Fibroblast of villous mesenchyme (primary cell): ENCODE data around the gene KDM7A. TPM values are rescaled to one million over a fixed set of nuclear protein-coding genes. Genes with fewer than 3 reads are reported as not detected.
"Not testable (repeated sequence)": the region's sequence is repeated elsewhere in the genome, so short reads cannot be mapped to it uniquely, and the experiment has no call there.

ENCODE experiments used
- DNase-seq: peaks from one replicate; pipeline ENCODE4 v3.0.0-alpha.2; 2010; ENCODE audit warnings: low read depth
- H3K4me3 ChIP-seq: 2 replicates; pipeline ENCODE4 v1.5.1; 2011; ENCODE audit warnings: low read depth, mild to moderate bottlenecking, low read length
- total RNA-seq: library from RNA; depleted of rRNA; stranded (reverse); fragments of >200 nt; gene quantifications from 2 replicates; pipeline ENCODE4 v1.2.3, GENCODE V29; 2012
- TF ChIP-seq, protein P1 (sequence below): IDR thresholded peaks from 2 replicates; pipeline ENCODE4 v1.5.1; 2012; ENCODE audit warnings: low read depth, mild to moderate bottlenecking, low read length; ENCODE audit not compliant: insufficient read depth

Gene KDM7A
- total RNA-seq, 1 donor = 3.9 TPM

DNA sequence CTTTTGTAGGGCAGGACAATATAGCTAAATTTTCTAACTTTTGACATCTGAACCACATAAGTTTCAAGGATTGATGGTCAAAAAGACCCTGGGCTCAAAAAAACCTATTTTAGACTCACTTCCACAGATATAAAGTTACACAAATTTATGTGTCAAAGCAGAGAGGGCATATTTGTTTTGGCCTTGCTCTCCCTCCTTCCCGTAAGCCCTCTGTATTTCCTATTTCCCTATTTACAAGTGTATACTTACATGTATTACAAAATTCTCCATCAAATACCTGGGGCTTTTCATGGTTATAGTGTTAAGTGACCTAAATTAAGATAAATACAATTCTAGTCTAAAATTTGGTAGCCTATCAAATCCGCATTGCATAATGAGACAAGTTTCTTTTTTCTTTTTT lies 2.6 kb downstream of the KDM7A start:
- no peak overlapping the region for H3K4me3 ChIP-seq
- TF ChIP-seq, protein P1, sequence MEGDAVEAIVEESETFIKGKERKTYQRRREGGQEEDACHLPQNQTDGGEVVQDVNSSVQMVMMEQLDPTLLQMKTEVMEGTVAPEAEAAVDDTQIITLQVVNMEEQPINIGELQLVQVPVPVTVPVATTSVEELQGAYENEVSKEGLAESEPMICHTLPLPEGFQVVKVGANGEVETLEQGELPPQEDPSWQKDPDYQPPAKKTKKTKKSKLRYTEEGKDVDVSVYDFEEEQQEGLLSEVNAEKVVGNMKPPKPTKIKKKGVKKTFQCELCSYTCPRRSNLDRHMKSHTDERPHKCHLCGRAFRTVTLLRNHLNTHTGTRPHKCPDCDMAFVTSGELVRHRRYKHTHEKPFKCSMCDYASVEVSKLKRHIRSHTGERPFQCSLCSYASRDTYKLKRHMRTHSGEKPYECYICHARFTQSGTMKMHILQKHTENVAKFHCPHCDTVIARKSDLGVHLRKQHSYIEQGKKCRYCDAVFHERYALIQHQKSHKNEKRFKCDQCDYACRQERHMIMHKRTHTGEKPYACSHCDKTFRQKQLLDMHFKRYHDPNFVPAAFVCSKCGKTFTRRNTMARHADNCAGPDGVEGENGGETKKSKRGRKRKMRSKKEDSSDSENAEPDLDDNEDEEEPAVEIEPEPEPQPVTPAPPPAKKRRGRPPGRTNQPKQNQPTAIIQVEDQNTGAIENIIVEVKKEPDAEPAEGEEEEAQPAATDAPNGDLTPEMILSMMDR = no peak
- no peak for DNase-seq

DNA sequence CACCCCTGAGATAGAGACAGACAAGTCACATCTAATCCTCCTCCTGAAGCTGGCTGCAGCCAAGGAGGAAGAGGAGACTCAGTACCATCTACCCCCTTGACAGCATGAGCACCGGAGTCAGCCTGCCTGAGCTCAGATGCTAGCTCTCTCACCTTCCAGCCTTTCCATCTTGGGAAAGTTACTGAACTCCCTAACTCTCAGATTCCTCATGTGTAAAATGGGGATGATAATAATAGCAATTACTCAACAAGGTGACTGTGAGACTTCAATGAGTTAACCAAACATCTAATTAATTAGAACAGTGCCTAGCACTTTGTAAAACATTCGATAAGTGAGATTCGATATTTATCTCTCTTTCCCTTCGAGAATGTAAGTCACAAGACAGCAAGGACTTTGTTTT lies 6.4 kb downstream of the KDM7A start:
- H3K4me3 ChIP-seq = no peak overlapping the region
- no peak for DNase-seq
- TF ChIP-seq, protein P1 = no peak

DNA sequence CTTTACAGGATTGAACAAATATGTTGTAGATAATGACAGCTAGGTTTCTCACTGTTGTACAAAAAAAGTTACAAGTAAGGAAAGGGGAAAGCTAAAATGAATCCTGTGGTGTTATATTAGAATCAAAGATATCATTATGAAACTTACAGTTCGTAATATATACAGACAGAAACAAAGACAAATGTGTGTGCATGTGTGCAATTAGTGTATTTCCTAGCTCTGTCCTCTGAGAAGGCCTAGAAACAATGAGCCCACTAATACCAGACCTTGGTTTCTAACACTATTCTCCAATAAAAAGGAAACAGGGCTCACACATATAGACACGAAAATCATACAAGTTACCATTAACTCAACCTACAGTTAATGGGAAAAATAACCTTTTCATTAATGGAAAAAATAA lies 8.0 kb downstream of the KDM7A start:
- TF ChIP-seq, protein P1 = no peak
- no peak for DNase-seq
- no peak overlapping the region for H3K4me3 ChIP-seq

DNA sequence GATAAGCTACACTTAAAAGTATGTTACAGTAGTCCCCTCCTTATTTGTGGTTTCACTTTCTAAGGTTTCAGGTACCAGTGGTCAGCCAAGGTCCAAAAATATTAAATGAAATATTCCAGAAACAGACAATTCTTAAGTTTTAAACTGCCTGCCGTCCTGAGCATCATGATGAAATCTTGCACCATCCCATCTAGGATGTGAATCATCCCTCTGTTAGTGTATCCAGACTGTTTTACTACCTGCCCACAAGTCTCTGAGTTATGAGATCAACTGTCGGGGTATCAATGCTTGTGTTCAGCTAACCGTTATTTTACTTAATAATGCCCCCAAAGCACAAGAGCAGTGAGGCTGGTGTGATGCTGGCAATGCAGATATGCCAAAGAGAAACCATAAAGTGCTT lies 11.4 kb downstream of the KDM7A start:
- no peak overlapping the region for H3K4me3 ChIP-seq
- peak; percentile 89 for DNase-seq
- TF ChIP-seq, protein P1 = no peak

DNA sequence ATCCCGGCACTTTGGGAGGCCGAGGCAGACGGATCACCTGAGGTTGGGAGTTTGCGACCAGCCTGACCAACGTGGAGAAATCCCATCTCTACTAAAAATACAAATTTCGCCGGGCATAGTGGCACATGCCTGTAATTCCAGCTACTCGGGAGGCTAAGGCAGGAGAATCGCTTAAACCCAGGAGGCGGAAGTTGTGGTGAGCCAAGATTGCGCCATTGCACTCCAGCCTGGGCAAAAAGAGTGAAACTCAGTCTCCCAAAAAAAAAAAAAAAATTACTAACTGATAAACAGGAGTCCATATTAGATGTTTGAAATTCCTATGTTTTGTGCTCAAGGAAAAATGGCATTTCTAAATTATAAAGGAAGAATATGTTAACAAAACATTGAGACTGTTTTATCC lies 14.7 kb downstream of the KDM7A start:
- H3K4me3 ChIP-seq = not testable (repeated sequence)
- peak; percentile 6 for DNase-seq

DNA sequence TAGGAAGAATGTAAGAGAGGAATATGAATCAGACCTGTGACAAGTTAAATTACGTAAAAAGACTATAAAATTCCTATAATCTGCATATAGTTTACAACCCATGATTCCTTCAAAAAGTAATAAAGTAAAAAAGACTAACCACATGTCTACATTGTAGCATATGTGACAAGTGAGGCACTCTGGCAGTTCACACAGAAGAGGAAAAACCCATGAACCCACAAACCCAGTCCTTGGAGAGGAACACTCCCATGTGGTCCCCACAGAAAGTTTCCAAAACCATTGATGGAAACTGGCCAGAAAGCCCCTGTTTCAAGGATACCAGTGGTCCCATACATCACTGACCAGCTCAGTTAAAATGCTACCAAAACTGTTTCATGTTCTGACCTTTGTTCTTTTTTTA lies 15.7 kb downstream of the KDM7A start:
- no peak overlapping the region for H3K4me3 ChIP-seq
- DNase-seq = peak; percentile 7
- TF ChIP-seq, protein P1 = no peak

DNA sequence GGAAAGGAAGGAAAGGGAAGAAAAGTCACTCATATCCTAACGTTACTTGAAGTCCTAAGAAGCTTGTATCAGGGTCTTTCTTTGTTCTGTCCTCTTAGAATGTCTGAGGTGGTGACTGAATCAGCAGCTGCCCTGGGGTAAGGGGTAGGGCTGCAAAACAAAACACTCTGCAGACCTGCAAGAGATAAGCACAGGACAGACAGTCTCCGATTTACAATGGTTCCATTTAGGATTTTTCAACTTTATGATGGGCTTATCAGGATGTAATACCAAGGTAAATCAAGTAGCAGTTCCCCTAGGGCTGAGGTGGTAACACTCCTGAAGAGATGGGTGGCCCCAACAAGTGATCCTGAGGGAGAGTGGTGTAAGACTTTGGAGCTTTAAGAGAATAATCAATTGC lies 16.5 kb downstream of the KDM7A start:
- no peak for DNase-seq

More for the DNA sequence above, 16.5 kb downstream of the KDM7A start:
- no peak overlapping the region for H3K4me3 ChIP-seq
- TF ChIP-seq, protein P1 = no peak
